ENCODE results near the gene PCYT1B. TPM values are rescaled to one million over a fixed set of nuclear protein-coding genes. Genes with fewer than 3 reads are reported as not detected.
A peak's percentile ranks its signal among the peaks of the same experiment; 100 is the strongest.

The PCYT1B gene
- 1 to 10 TPM; 2.4 to 6.4 TPM for total RNA-seq

DNA sequence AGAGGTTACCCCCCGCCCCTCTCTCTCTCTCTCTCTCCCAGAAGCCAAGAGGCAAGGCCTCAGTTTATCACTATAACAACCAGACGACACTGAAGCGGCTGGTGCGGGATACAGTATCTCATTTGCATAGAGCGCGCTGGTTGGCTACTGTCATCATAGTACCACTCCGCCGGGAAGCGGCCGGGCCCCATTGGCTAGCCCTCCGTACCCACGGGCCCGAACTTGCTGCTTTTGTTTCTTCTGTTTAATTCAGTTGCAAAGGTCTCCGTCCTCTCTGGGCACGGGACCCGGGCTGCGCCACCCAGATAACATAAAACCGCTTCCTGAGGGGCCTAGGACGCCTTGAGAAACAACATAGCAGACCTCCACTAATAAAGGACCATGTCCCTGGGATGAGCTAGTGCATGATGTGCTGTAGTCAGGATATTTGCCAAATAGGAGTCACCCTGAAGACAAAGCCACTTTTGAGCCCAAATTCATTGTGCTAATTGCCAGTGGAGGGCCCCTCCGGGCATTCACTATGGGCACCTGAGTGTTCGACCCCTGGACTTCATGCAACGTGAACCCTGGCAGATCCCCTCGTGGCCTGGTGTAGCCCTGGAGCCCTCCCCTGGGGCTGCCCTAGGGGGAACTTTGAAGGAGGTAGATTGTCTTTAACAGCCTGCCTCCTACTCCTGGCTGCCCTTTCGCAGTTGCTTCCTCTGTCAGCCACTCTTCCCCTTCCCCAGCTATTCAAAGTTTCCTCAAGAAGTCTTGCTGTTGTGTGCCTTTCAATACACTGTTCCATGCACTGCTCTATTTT, at the start of gene PCYT1B:
Gene PCYT1B, minus strand, starts transcription at position 91 of the 802 bp plus-strand sequence. CDS start 242 bp downstream, outside the sequence.
- TF ChIP-seq, protein P1, sequence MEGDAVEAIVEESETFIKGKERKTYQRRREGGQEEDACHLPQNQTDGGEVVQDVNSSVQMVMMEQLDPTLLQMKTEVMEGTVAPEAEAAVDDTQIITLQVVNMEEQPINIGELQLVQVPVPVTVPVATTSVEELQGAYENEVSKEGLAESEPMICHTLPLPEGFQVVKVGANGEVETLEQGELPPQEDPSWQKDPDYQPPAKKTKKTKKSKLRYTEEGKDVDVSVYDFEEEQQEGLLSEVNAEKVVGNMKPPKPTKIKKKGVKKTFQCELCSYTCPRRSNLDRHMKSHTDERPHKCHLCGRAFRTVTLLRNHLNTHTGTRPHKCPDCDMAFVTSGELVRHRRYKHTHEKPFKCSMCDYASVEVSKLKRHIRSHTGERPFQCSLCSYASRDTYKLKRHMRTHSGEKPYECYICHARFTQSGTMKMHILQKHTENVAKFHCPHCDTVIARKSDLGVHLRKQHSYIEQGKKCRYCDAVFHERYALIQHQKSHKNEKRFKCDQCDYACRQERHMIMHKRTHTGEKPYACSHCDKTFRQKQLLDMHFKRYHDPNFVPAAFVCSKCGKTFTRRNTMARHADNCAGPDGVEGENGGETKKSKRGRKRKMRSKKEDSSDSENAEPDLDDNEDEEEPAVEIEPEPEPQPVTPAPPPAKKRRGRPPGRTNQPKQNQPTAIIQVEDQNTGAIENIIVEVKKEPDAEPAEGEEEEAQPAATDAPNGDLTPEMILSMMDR (IDR thresholded peaks at IDR 0.05): no peak
- Histone ChIP-seq H3K4me1 (no peaks in the 10 kb centered on the region), H3K9me3 (no peaks in the 10 kb centered on the region), H3K27ac (no peak within 1 kb of the TSS), H3K36me3 (no peaks in the 10 kb centered on the region), H3K4me3 (peak within 1 kb of the TSS; percentile 16 to 36), H3K27me3 (no peaks in the 10 kb centered on the region)
- peak; percentile 80 for DNase-seq (ENCODE audit: low spot score)

- no peaks in the 10 kb centered on the region for H3K36me3 ChIP-seq
- H3K9me3 ChIP-seq: no peaks in the 10 kb centered on the region
- no peak overlapping the region for H3K4me3 ChIP-seq
- no peak for DNase-seq (ENCODE audit: low spot score)
- H3K4me1 ChIP-seq: no peaks in the 10 kb centered on the region
- H3K27ac ChIP-seq: no peak overlapping the region
- TF ChIP-seq, protein P1 (IDR thresholded peaks at IDR 0.05): no peak
- no peaks in the 10 kb centered on the region for H3K27me3 ChIP-seq
Observed at GRCh38 chrX:24696294-24696693, 49.1 kb upstream of the PCYT1B start.

DNA sequence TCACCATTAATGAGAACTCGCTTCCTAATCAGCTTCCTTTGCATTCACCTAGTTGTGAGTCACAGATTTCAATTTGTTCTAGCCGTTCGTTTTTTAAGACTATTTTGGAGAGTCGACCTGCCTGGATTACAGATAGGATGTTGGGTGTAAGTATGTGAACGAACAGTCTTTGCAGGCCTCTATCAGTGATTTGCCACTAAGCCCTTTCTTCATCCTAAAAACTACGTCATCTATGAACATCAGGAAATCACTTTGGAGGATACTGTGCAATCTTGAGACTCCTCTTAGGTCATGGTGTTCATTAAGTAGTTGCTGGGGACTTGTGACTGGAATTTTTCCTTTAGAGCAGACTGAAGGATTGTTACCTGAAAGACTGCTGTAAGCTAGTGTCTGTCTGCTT, 47.7 kb upstream of the PCYT1B start:
- Histone ChIP-seq H3K4me1 (no peaks in the 10 kb centered on the region), H3K9me3 (no peaks in the 10 kb centered on the region), H3K27me3 (no peaks in the 10 kb centered on the region), H3K27ac (no peak overlapping the region), H3K4me3 (no peak overlapping the region), H3K36me3 (no peaks in the 10 kb centered on the region)
- no peak for DNase-seq (ENCODE audit: low spot score)
- TF ChIP-seq, protein P1 (IDR thresholded peaks at IDR 0.05): no peak

GRCh38 chrX:24693453-24694202, 46.5 kb upstream of the PCYT1B start, which contains the start of gene POLA1:
TSS of gene POLA1 (plus strand) at chrX:24693918. CDS start at chrX:24693962, 44 bp downstream.
- H3K9me3 ChIP-seq: no peaks in the 10 kb centered on the region
- peak within 1 kb of the TSS; percentile 74 to 82 for H3K27ac ChIP-seq
- DNase-seq (ENCODE audit: low spot score): peak; percentile 90
- TF ChIP-seq, protein P1 (IDR thresholded peaks at IDR 0.05): peak in 1 of 2 donors; percentile 29
- no peaks in the 10 kb centered on the region for H3K36me3 ChIP-seq
- H3K27me3 ChIP-seq: no peaks in the 10 kb centered on the region
- peak within 1 kb of the TSS; percentile 51 to 65 for H3K4me3 ChIP-seq
- H3K4me1 ChIP-seq: no peaks in the 10 kb centered on the region

DNA sequence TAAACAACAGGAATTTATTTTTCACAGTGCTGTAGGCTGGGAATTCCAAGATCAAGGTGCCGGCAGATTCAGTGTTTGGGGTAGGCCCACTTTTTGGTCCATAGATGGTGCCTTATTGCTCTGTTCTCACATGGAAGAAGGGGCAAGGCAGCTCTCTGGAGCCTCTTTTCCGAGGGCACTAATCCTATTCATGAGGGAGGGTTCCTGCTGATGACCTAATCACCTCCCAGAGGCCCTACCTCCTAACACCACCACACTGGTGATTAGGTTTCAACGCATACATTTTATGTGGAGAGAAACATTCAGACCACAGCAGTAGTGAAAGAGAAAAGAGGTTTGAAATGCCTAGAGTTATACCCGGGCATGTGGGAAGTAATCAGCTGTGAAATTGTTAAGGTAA, 45.2 kb upstream of the PCYT1B start:
- Histone ChIP-seq H3K36me3 (no peaks in the 10 kb centered on the region), H3K9me3 (no peaks in the 10 kb centered on the region), H3K4me3 (no peak overlapping the region), H3K4me1 (no peaks in the 10 kb centered on the region), H3K27me3 (no peaks in the 10 kb centered on the region), H3K27ac (no peak overlapping the region)
- TF ChIP-seq, protein P1 (IDR thresholded peaks at IDR 0.05): no peak
- DNase-seq (ENCODE audit: low spot score): no peak

All from right atrium auricular region (tissue), 2 donors.